Smooth muscle cell (in vitro differentiated cells): ENCODE results near the gene CCDC148. TPM values are rescaled to one million over a fixed set of nuclear protein-coding genes. Genes with fewer than 3 reads are reported as not detected.

Experiments used
- DNase-seq: peaks from one replicate; lab custom pipeline; 2025; ENCODE audit not compliant: unreplicated experiment; lab: John Stamatoyannopoulos, UW
- H2AFZ ChIP-seq: fragments of 200-600 bp; sonication (generic); 2 replicates; pipeline ENCODE4 v1.6.0; 2016; ENCODE audit warnings: antibody characterized with exemption, low read depth, mild to moderate bottlenecking
- H3F3A ChIP-seq: fragments of 200-600 bp; sonication (generic); 2 replicates; pipeline ENCODE4 v1.6.0; 2017; ENCODE audit warnings: antibody characterized with exemption, low read depth
- H3K27ac ChIP-seq: fragments of 200-600 bp; sonication (generic); 2 replicates; pipeline ENCODE4 v1.5.1; 2016; ENCODE audit warnings: low read depth, mild to moderate bottlenecking
- H3K27me3 ChIP-seq: fragments of 200-600 bp; sonication (generic); 2 replicates; pipeline ENCODE4 v1.6.1; 2016; ENCODE audit warnings: low read depth, mild to moderate bottlenecking
- H3K36me3 ChIP-seq: fragments of 200-600 bp; sonication (generic); 2 replicates; pipeline ENCODE4 v1.5.1; 2016; ENCODE audit warnings: low read depth
- H3K4me1 ChIP-seq: fragments of 200-600 bp; sonication (generic); 2 replicates; pipeline ENCODE4 v1.5.1; 2016; ENCODE audit warnings: low read depth
- H3K4me2 ChIP-seq: fragments of 200-600 bp; sonication (generic); 2 replicates; pipeline ENCODE4 v1.6.0; 2016; ENCODE audit warnings: mild to moderate bottlenecking
- H3K4me3 ChIP-seq: fragments of 200-600 bp; sonication (generic); 2 replicates; pipeline ENCODE4 v1.5.1; 2016; ENCODE audit warnings: mild to moderate bottlenecking
- H3K79me2 ChIP-seq: fragments of 200-600 bp; sonication (generic); 2 replicates; pipeline ENCODE4 v1.6.0; 2016; ENCODE audit warnings: low read depth, mild to moderate bottlenecking
- H3K9ac ChIP-seq: fragments of 200-600 bp; sonication (generic); 2 replicates; pipeline ENCODE4 v1.6.0; 2016; ENCODE audit warnings: low read depth
- H3K9me3 ChIP-seq: fragments of 200-600 bp; sonication (generic); replicated peaks from 2 replicates; pipeline ENCODE4 v1.5.1; 2016; ENCODE audit warnings: low read depth
- H4K20me1 ChIP-seq: fragments of 200-600 bp; sonication (generic); 2 replicates; pipeline ENCODE4 v1.6.0; 2016; ENCODE audit warnings: low read depth
- WGBS: methylation state at CpG from one replicate; pipeline ENCODE4 v1.1.7; 2016; ENCODE audit warnings: low lambda C conversion rate; 5-methylcytosine and 5-hydroxymethylcytosine counted together
- polyA plus RNA-seq: library from polyadenylated mRNA; unstranded; fragments of >200 nt; fragmentation: Nextera tagmentation; extraction: Ambion mirVana; gene quantifications from 2 replicates; pipeline ENCODE4 v1.2.1, GENCODE V29; 2016
- total RNA-seq: library from RNA; depleted of rRNA; stranded (reverse); fragments of >200 nt; gene quantifications from 2 replicates; pipeline ENCODE4 v1.2.3, GENCODE V29; 2014
- TF ChIP-seq, protein P1 (sequence below): fragments of 200-600 bp; sonication (generic); IDR thresholded peaks from 2 replicates; pipeline ENCODE4 v1.5.1; 2017; ENCODE audit warnings: borderline replicate concordance, mild to moderate bottlenecking, antibody characterized with exemption; ENCODE audit not compliant: insufficient read depth, poor library complexity, severe bottlenecking

The CCDC148 gene
- total and polyA plus RNA-seq, 2 experiments from 2014 or later = 0.09 TPM; not detected in 1

DNA sequence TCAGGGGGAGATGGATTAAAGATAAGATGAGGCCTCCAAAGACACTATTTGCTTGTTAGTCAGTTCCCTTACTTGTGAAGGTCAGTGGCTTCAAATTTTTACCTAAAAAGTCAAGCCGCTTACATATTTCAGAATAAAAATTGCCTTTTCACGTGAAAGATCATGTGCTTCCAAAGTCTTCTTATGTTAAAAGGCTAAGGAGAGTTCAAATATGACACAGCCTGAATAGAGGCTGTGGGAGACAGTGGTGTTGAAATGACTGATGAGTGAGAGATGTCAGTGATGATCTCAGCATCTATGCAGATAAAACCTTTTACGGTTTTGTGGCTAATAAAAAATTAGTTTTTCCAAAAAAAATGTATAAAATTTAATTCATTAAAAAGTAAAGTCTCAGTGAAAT is 314.4 kb downstream of the CCDC148 start:
- Histone ChIP-seq H3K9me3 (no peaks in the 10 kb centered on the region), H3K9ac (no peak overlapping the region), H3K27ac (peak overlapping the region; percentile 30), H3K36me3 (no peaks in the 10 kb centered on the region), H3K4me2 (no peak overlapping the region), H3K27me3 (no peaks in the 10 kb centered on the region), H4K20me1 (no peaks in the 10 kb centered on the region), H3K4me3 (no peak overlapping the region), H3F3A (no peaks in the 10 kb centered on the region), H3K4me1 (no peaks in the 10 kb centered on the region), H3K79me2 (no peaks in the 10 kb centered on the region), H2AFZ (no peak overlapping the region)
- 81% methylated on average over 3 of the region's 3 CpGs for WGBS
- TF ChIP-seq, protein P1, sequence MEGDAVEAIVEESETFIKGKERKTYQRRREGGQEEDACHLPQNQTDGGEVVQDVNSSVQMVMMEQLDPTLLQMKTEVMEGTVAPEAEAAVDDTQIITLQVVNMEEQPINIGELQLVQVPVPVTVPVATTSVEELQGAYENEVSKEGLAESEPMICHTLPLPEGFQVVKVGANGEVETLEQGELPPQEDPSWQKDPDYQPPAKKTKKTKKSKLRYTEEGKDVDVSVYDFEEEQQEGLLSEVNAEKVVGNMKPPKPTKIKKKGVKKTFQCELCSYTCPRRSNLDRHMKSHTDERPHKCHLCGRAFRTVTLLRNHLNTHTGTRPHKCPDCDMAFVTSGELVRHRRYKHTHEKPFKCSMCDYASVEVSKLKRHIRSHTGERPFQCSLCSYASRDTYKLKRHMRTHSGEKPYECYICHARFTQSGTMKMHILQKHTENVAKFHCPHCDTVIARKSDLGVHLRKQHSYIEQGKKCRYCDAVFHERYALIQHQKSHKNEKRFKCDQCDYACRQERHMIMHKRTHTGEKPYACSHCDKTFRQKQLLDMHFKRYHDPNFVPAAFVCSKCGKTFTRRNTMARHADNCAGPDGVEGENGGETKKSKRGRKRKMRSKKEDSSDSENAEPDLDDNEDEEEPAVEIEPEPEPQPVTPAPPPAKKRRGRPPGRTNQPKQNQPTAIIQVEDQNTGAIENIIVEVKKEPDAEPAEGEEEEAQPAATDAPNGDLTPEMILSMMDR = no peak
- DNase-seq = no peak

DNA sequence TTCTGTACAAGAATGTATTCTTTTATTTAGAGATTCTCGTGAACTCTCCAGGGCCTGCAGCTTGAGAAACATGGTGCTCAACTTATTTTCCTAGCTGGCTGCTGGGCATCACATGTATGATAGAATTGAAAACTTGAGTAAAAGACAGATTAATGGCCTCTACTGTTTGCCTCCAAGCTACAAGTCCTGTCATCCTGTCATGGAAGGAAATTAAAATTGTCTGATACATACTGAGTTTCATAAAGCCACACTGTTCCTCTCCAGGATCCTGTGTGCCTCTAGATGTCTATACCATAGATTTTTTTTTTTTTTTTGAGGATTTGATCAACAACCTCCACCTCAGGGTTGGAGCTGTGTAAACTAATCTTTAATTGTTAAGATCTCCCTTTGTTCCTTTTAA is 316.4 kb downstream of the CCDC148 start:
- Histone ChIP-seq H4K20me1 (no peaks in the 10 kb centered on the region), H3K27me3 (no peaks in the 10 kb centered on the region), H3K4me1 (no peaks in the 10 kb centered on the region), H3K79me2 (no peaks in the 10 kb centered on the region), H3F3A (no peaks in the 10 kb centered on the region), H3K4me3 (no peak overlapping the region), H3K9me3 (no peaks in the 10 kb centered on the region), H2AFZ (no peak overlapping the region), H3K27ac (no peak overlapping the region), H3K4me2 (no peak overlapping the region), H3K36me3 (no peaks in the 10 kb centered on the region), H3K9ac (no peak overlapping the region)
- TF ChIP-seq, protein P1 = no peak
- DNase-seq = no peak
- 97% methylated on average over 1 of the region's 1 CpG for WGBS

DNA sequence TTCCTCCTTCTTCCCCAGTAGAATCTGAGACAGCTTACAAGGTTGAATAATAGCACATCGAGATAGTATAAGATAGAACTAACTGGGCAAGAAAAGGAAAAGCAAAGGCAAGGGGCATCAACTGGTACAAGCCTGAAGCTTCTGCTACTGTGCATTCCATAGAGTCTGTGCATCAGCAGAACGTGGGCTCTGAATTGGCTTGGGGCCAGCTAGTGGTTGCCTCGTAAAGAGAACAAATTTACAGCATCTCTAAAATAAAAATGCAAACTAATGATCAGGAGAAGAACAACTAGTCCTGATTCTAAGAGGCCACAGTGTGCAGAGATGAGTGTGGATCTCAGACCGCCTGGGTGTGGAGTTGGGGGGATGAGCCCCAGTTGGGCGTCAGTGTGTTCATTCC is 318.3 kb downstream of the CCDC148 start:
- TF ChIP-seq, protein P1 = no peak
- Histone ChIP-seq H3F3A (no peaks in the 10 kb centered on the region), H2AFZ (no peak overlapping the region), H3K9me3 (no peaks in the 10 kb centered on the region), H4K20me1 (no peaks in the 10 kb centered on the region), H3K79me2 (no peaks in the 10 kb centered on the region), H3K4me1 (no peaks in the 10 kb centered on the region), H3K27ac (no peak overlapping the region), H3K9ac (no peak overlapping the region), H3K36me3 (no peaks in the 10 kb centered on the region), H3K4me2 (peak overlapping the region; percentile 4), H3K27me3 (no peaks in the 10 kb centered on the region), H3K4me3 (no peak overlapping the region)
- WGBS = 53% methylated on average over 5 of the region's 5 CpGs
- DNase-seq = no peak

DNA sequence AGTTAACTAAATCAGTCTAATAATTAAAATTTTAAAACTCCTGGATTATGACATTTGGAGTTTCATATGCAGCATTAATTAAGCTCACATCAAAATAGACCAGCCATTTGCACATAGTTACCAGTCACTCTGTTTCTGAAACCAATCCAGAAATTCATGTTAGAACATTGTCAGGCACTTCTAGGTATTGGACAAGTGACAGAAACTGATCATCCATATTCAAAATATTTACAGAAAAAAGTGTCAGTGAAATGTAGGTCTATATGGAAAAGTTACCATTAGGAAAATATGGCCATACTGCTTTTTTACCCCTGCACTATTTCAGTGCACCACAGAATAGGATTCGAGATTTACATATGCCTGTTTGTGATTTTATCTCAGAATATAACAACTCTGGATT is 321.5 kb downstream of the CCDC148 start:
- no peak overlapping the region for H2AFZ ChIP-seq
- no peaks in the 10 kb centered on the region for H4K20me1 ChIP-seq

More for the DNA sequence above, 321.5 kb downstream of the CCDC148 start:
- H3K4me3 ChIP-seq = no peak overlapping the region
- no peak overlapping the region for H3K27ac ChIP-seq
- DNase-seq = no peak
- no peaks in the 10 kb centered on the region for H3K36me3 ChIP-seq
- H3K79me2 ChIP-seq = no peaks in the 10 kb centered on the region
- TF ChIP-seq, protein P1 = no peak
- no peak overlapping the region for H3K9ac ChIP-seq
- no peaks in the 10 kb centered on the region for H3K27me3 ChIP-seq
- H3K9me3 ChIP-seq = no peaks in the 10 kb centered on the region
- no peaks in the 10 kb centered on the region for H3K4me1 ChIP-seq
- H3K4me2 ChIP-seq = no peak overlapping the region
- H3F3A ChIP-seq = no peaks in the 10 kb centered on the region
- whole genome bisulfite sequencing = 69% methylated on average over 1 of the region's 1 CpG
